Kidney tubule cell (primary cell): Measurements from ENCODE around the gene RSPH1.

Source experiments
- DNase-seq: peaks from one replicate; pipeline ENCODE4 v3.0.0-alpha.2; 2018; ENCODE audit warnings: low spot score

The RSPH1 gene

DNA sequence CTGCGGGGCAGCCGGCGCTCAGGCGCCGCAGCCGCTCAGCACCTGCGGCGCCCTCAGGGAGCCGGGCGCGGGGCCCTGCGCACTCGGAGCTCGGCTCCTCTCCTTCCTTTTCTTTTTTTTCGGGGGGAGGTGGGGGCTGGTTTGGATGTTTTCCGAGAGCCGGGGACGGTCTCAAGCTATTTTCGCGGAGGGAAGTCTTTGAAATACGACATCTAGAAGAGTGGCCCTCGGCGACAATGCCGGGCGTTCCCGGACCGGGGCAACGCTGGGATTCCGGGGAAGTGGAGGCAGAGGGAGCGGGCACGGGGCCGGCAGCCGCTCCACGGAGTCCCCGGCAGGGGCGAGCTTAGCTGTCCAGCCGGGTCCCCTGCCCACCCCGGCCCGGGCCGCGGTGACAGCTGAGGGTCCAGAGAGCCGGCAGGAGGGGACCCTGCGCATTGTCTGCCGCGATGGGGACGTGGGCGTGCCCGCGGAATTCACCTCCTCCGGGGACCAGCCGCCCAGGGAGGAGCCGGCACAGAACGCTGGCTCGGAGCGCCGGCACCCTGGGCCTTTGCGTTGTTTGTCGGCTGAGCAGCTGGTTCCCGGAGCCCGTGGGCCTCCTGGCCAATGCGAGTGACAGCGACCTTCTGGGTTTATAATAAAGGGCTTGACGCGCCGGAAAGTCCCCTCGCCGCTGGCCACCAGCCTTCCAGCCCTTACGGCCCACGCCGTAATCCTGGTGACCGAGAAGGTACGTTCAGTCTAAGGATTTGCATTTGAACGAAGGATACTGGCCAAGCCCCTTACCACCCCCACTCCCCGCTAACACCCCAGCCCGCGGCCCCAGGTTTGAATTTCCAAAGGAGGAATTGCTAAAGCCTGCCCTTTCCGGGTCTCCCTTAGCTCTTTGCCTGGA is 18.2 kb upstream of the RSPH1 start:
- peak; percentile 62 for DNase-seq

DNA sequence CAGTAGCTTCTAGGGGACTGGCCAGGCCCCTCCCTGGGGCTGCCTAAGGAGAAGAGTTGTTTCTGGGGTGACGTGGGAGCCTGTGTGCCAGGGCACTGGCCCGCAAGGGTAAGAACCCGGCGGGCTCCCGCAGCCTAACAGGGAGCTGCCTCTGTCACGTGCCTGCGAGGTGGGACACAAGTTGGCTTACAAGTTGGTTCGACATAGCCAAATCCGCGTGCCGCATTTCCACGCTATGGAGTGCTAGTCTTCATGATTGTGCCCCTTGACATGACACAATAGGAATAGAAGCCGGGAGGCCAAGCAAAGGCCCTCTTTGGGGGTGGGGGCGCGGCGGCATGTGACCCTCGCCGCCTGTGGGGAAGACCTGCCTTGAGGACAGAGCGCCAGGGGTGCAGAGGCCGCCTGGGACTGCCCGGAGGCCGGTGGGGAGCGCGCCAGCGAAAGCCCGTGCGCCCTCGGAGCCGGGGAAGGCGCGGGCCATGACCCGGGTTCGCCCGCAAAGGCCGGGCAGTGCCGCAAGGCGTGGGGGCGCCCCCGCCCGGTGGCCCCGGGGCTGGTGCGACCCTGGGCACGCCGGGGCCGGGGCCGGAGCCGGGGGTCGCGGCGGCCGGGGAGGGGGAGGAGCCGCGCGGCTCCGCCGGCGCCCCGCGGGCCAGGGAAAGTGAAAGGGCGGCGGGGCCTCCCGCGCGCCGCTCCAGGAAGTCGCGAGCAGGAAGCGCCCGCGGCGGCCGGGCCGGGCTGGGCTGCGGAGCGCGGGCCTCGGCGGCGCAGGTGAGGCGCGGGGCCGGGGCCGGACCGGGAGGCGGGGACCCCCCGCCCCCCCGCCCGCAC is 17.3 kb upstream of the RSPH1 start, which contains the start of gene SLC37A1:
Gene SLC37A1, plus strand, starts transcription at position 702 of the 834 bp plus-strand sequence. CDS start 4,603 bp downstream, outside the sequence.
- peak; percentile 55 for DNase-seq

DNA sequence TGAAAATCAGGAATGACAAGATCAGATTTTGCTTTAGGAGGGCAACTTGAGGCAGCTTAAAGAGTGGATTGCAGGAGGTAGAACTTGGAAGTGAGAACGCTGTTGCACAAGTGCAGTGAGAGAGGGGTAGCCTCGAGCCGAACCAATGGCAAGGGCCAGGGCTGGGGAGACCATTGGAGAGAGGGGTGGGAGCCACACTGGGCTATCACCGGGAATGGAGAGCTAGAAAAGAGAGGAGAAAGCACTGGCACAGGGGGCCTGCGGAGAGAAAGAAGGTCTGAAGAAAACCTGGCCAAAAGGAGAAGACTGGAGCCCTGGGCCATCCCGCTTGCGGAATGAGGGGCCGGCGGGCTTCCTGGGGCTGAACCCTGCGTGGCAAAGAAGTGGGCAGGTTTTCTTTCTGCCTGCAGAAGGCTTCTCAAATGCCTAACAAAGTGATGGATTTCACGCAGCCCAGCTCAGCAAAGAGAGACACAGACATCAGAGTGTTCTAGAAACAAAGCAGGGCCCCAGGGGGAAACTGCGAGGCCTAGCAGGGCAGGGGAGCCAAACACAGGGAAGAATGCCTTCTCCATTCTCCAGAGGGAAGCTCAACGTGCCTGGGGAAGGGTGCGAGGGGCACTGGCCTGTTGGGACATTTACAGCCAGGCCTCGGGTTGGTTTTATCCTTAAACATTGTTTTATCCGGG is 16.5 kb upstream of the RSPH1 start:
- DNase-seq, result no peak

DNA sequence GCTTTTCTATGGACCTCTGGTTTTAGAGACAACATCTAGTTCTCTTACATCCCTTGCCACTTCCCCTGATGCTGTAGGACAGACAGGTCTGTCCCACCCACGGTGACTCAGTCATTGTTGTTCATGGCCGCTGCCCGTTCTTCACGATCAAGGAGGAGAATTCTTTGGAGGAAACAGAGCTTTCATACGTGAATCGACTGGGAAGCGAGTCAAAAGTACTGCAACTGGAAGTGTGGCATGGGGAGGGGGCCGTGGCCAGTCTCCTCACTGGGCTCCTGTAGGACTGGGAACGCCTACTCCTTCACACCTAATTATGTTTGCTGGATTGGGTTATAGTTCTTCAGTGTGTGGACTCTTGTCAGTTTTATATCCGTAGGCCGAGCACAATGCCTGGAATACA is 13.2 kb upstream of the RSPH1 start:
- no peak for DNase-seq

DNA sequence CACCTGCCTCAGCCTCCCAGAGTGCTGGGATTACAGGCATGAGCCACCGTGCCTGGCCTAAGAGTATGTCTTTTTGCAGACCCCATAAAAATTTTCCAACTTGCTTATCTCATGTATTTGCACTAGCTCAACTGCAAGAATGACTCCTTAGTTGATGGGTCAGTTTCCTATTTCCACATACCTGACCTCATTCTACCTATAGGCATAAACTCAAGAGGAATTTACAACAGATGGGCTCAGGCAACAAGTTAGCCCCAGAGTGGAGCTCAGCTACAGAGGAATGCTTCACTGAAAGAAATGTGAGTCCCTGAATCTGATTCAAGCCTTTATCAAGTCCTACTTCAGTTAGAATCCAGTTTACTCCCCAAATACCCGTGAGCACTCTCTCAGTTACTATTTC is 12.3 kb upstream of the RSPH1 start:
- DNase-seq, result no peak

DNA sequence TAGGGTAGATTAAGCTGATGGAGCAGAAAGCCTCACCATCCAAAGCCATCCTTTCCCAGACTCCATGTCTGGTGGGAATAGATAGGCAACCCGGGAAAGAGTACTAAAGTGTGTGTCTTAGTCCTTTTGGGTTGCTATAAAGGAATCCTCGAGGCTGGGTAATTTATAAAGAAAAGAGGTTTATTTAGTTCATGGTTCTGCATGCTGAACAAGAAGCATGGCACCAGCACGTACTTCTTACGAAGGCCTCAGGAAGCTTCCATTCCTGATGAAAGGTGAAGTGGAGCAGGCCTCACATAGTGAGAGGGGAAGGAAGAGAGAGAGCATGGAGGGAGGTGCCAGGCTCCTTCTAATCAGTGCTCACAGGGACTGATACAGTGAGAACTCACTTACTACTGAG is 11.4 kb upstream of the RSPH1 start:
- no peak for DNase-seq

DNA sequence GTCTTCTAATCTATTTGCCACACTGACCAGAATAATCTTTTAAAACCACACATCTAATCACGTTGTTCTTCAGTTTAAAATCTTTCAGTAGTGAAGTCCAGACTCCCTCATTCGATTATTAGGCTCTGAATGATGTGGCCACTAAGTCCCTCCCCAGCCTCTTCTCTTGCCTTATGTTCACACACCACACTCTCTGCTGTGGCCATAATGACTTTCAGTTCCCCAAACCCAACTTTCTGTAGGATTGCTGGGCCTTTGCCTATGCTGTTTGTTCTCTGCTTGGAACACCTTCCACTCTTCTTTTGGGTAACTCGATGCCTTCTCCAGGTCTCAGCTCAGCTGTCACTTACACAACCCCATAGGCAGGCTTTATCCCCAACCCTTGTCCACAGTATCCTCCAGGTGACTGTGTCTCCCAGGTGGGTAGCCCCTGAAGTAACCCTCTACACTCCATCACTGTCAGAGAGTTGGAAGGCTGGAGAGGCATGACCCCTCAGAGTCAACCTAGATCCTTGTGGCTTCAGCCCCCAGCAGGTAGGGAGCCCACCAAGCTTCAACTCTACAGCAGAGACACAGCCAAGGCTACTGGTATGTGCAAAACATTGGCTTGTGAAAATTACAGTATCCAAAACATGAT is 9.2 kb upstream of the RSPH1 start:
- no peak for DNase-seq

DNA sequence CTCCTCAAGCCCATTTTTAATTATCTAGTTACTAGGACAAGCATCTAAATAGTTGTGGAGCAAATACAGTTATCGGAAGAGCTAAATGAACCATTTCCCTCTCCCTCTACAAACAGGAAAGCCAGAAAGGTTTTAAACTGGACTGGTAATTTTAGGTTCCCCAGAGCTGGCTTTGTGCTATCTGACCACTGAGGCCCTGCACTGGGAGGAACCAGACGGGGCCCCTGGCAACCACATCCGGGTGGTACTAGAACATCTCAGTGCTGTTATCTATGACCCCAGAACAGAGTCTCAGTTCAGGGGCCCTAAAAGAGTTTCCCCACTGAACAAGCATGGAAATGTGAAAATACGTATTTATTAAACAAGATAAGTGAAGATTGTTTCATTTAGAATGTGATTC is 7.7 kb upstream of the RSPH1 start:
- DNase-seq, result no peak

DNA sequence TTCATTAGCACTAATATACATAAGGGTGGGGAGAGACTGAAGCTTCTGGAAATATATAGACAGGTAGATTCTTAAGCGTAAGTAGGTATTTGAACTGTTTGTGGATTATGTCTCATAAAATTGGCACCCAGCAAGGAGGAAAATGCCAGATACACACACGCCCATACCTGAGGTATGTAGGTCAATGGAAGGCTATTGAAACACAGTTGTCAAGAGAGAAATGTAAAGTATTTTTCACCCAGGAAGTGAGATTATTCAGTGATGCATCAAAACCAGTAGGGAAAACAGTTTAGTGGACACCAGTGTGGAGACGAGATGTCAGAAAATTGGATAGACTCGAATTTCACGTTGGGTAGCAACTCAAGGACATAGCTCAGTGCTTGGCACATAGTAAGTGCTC is 4.7 kb upstream of the RSPH1 start:
- peak; percentile 25 for DNase-seq

DNA sequence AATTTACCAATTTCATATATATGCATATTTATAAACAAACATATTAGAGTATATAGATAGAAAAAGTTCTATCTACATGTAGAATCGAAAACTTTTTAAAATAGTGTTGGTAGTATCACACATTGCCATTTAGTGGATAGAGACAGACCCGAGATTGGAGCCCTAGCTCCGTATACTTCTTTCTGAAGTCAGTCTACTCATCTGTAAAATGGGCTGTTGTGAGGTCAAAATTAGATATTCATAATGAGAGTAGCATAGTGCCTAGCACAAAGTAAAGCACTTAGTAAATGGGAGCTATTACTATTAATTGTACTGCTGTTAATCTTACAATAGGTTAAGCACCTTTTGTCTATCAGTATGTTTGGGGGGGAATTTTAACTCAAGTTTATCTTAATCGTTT is 4.2 kb upstream of the RSPH1 start:
- no peak for DNase-seq

DNA sequence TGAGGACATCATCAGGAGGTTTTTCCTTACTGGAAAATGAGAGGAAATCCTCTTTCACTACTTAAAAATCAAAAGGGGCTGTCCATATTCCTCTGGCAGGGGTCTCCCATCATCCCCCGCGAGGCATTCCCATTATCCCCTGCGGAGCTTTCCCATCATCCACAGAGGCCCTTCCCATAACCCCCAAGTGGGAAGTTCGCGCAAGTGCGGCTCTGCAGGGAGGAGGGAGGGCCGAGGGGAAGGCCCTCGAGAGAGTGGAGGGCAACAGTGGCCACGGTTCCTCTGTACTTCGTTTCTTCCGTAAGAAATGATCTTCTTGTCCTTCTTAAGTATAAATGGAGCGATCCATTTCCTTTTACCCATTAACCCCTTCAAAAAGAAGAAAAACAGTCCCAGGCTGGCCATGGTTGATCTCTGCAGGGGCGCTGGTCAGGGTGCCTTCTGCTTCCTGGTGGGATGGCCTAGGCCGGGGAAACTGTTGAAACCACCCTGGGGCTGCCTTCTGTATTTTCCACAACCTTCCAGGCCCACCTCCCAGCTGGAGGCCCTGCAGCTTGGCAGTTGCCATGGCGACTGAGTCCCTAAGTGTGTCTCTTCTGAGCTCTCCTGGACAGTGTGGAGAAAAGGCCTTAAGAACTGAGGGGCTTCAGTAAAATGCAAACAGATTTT is 3.6 kb upstream of the RSPH1 start:
- DNase-seq, result no peak

DNA sequence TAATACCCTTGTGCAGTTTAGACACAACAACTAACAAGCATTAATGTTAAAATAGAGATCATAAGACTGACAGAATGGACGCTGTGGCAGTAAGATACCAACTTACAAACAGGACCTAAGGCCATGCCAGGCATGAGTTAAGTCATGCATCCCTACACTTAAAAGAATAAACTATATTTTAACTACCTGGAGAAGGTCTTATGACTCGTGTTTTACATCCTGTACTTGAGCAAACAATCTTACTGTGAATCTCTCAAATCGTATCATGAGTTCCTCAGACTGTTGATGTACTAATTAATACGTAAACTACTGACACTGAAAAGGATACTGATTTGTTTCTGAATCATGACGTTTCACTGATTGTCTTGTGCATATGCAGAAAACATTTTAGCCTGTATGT is 2.0 kb upstream of the RSPH1 start:
- peak; percentile 59 for DNase-seq

DNA sequence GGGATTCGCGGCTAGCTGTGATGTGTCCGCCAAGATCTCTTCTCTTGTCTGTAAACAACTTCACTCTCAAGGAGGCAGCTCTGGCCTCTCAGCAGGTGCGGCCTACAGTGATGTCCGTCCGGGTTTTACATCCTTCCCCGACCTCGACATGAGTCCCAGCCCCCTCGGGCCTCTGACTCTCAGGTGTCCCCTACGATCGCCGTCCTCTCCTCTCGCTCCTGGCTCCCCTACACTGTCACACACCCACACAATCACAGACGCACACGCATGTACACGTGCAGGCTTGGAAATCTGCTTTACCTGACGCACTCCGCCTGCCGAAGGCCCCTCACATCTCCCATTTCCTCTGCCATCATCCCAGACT is 797 bp upstream of the RSPH1 start:
- DNase-seq, result no peak

DNA sequence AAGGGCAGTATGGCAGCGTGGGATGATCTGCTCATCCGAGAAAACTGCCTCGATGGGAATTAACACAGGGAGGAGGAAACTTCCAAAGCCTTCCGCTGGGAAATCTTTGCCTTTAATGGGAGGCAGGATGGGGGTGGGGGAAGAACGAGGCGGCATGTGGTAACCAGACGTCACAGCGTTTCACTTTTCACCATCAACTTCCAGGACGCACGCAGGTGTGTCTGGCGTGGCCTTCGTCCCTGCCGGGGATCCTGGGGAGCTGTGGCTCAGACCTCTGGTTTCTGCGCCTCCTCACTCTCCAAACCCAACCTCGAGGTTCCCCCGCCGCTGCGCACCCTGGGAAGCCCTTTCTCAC is 282 bp downstream of the RSPH1 start:
- DNase-seq, result no peak

DNA sequence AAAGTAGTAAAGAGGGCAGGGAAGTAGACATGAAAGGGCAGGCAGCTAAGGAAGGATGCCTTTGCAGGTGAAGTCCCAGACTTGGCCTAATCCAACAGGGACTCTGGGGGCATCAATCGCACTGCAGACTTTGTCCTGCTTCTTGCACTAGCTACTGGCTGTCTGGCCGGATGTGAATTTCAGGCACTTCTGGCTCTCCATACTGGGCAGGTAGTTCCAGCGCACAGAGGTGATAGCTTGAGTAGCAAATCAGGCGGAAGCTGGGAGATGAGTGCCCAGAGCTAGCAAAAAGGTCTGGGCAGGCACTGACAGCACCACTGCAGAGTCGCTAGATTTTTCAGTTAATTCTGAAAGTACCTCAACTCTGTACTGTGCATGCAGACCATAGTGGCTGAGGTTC is 997 bp downstream of the RSPH1 start:
- DNase-seq, result no peak

DNA sequence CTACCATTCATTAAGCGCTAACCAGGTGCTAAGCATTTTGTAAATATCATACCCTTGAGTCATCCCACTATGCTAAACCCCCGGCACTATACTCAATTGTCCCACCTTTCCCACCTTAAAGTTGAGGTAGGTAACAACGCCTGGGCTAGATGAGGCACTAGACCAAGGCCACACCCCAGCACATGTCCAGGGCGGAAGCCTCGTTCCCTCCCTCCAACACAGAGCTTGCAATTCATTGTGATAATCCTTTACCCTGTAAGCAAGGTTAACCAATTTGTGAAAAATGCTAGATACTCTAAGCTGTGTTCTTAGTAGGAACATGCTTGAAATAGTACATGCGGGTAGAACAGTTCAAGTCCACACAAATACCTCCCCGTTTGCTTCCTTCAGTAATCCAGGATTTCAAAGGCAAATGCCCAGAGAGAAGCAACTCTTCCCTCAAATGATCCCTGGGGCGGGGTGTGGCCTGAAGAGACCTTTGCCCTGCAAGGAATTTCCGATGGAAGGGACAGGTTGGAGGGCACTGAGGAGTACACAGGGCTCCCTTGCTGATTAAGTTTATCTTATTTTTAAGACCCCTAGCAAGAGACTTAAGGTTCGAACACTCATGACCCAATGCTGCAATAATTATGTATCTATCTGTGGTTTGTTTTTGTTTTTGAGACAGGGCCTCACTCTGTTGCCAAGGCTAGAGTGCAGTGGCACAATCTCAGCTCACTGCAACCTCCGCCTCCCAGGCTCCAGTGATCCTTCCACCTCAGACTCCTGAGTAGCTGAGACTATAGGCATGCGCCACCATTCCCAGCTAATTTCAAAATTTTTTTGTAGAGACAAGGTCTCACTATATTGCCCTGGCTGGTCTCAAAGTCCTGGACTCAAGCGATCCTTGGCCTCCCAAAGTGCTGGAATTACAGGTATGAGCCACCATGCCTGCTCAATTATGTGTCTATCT is 2.6 kb downstream of the RSPH1 start:
- no peak for DNase-seq

DNA sequence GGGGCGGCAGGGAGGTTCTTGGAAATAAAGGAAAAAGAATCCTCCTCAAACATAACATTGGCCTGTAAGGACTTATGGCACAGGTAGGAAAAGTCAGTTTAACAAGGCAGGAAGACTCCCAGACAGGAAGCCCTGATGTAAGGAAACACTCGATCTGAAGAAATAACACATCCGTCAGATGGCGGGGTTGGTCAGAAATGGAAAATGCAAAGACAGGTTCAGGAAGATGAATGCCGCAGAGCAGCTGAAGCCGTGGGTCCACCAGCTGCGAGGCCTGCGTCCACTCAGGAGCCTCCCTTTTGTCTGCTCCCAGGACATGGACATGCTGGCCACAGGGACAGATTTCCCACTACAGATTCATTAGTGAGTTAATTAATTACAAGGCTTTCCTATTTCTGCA is 3.8 kb downstream of the RSPH1 start:
- no peak for DNase-seq

DNA sequence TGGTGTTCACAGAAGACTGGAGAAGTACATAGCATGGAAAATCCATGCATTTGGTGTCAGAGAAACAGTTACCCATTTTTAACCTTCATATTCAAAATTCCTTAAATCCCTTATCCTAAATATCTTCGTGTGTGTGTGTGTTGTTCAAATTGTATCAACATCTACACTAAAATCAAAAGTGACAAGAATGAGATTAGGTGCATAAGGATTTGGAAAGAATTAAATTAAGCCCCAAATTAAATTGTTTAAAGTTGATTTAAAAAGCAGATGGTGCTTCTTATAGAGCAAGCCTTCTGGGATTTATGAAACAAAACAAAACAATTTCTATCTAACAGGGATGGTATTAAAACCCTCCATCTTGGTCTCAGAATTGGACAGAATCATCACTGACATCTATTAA is 4.7 kb downstream of the RSPH1 start:
- DNase-seq, result no peak

DNA sequence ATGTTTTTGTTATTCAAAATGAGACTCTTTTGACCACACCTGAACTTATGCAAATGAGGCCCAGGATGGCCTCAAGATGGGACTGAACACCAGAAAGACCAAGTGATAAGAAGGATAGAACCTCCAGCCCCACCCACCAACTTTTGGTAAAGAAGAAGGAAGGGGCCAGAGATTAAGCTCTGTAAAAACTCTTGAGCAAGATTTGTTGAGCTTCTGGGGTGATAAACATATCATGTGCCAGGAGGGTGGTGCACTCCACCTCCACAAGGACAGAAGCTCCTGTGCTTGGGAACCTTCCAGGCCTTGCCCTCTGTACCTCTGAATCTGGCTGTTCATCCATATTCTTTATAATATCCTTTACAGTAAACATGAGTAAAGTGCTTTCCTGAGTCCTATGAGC is 5.3 kb downstream of the RSPH1 start:
- DNase-seq, result no peak

DNA sequence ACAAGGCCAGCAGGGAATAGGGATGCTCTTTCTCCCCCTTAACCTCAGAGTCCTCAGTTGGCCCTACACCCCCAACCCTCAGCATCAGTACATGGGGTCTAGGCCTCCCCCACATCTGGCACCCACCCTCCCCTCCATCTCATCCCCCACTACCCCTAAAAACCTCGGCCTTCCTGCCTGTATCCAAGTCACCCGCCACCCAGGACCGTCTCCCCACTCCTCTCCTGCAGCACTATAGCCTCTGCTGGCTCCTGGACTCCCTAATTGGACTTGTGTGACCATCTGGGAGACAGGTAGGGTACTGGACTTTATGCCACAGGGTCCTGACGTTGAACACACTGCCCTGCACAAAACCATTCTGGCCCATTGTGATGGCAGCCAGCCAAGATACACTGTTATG is 6.0 kb downstream of the RSPH1 start:
- no peak for DNase-seq
